ENCODE data around the gene MGAT4A.
"Not testable (repeated sequence)": the region's sequence is repeated elsewhere in the genome, so short reads cannot be mapped to it uniquely, and the experiment has no call there.

Gene MGAT4A

GRCh38 chr2:98598781-98599428 is 132.0 kb downstream of the MGAT4A start:
- no peak for DNase-seq

GRCh38 chr2:98594665-98595064 is 136.3 kb downstream of the MGAT4A start:
- DNase-seq = not testable (repeated sequence)

- DNase-seq = no peak
Measured at GRCh38 chr2:98592565-98592964, 138.4 kb downstream of the MGAT4A start.

DNA sequence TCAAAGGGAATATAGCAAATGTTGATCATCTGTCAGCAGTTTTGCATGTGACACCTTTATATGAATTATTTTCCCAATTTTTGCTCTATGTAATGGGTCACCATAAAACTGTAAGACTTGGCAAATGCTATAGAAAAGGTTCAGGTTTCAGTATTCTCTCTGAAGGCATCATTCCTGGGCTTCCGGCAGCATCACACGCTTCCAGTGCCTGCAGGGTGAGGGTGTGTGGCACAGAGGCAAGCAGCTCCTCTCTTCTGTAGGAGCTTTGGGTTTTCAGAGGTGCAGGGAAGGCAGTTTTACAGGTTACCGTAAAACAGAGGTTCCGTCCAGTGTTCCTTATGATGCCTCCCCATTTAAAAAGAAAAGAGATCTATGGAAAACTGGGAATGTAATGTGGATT is 141.4 kb downstream of the MGAT4A start:
- DNase-seq = no peak

DNA sequence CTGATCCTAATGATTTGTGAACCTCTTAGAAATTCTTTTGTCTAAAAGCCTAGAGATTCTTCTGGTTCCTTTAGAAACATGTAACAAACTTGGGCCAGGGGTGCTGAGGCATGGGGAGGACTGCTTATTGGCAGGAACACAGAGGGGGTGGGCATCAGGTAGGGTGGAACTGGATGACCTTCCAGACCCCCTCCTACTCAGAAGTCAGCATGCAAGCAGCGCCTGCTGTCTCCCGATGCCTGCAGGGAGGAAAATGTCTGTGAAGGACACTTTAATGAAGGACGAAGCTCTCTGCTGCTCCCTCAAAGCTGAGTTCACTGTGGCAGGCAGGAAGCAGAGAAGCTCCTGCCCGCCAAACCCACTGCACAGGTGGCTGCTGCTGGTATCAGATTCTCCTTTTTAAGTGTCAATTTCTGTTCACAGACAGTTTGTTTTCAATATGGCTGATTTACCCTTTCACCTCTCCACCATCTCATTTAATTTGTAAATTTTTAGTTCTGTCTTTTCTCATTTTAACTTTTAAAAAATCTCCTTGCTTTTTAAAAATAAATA is 142.0 kb downstream of the MGAT4A start:
- no peak for DNase-seq

GRCh38 chr2:98586551-98587140 is 144.3 kb downstream of the MGAT4A start:
- DNase-seq = no peak

GRCh38 chr2:98585386-98585785 is 145.5 kb downstream of the MGAT4A start:
- DNase-seq = no peak

DNA sequence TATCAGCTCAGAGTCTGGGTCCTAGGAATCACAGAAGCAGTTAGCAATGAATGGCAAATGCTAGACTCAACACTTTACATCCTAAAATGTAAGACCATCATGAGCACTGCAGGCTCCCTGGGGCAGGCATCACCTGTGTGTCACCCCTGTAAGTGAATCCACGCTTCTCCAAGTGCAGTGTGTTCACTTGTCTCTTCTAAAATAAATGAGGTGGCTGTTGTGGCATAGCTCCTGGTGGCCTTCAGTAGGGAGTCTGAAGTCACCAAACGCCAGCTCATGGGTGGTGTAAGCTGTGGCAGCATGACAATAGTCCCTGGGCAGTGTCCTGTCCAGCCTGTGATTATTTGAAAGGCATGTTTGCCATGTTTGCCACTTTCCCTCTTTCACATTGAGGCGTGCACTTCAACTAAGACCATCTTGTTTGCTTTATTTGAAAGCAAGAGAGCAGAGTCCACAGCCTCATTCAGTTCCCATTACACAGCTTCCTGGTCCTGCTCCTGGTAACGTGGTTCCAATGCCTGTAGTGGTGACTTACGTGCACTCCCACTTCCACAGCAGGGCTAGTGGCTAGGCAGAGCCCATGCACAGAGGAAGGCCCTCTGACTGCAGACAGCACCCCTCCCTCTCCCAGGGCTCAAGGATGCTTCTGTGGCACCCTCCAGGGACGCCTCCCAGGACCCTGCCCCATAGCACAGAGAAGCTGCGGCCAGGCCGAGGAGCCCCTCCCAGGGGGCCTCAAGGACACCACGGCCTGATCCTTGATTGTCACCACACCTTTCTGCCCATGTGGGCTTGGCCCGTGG is 146.9 kb downstream of the MGAT4A start:
- no peak for DNase-seq

GRCh38 chr2:98583276-98583675 is 147.7 kb downstream of the MGAT4A start:
- DNase-seq = no peak

DNA sequence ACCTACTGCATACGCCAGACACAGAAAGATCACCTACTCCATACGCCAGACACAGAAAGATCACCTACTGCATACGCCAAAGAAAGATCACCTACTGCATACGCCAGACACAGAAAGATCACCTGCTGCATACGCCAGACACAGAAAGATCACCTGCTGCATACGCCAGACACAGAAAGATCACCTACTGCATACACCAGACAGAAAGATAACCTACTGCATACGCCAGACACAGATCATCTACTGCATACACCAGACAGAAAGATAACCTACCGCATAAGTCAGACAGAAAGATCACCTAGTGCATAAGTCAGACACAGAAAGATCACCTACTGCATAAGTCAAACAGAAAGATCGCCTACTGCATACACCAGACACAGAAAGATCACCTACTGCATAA is 148.4 kb downstream of the MGAT4A start:
- DNase-seq = no peak

DNA sequence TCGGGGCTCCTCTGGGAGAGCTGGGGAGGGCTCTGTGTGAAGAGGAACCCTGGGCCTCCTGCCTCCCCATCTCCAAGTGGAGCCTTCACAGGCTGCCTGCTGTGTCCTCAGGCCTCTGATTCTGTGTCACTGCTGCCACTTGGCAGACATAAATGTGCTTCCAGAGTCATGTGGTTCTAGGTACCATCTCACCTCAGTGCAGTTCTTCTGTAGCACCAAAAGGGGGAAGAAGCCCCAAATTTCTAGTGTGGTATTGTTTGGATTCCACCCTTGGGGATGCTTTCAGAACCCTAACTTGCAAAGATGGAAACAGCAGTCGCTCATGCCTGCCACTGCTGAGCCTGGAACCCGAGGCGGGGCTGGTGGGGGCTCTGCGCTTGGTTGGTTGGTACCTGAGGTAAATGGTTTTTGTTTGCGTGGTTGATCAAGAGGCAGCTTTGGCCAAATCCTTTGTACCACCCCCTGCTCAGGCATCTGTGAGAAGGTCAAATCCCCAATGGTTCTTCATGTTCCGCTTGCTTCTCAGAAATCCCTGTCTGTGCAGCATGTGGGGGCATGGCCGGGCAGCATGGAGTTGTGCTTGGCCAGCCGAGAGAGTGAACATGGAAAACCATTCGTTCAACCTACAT is 150.2 kb downstream of the MGAT4A start:
- DNase-seq = no peak

GRCh38 chr2:98579926-98580325 is 151.0 kb downstream of the MGAT4A start:
- DNase-seq = no peak

GRCh38 chr2:98578231-98578630 is 152.7 kb downstream of the MGAT4A start:
- no peak for DNase-seq

GRCh38 chr2:98577313-98577712 is 153.6 kb downstream of the MGAT4A start:
- no peak for DNase-seq

GRCh38 chr2:98576666-98577312 is 154.1 kb downstream of the MGAT4A start:
- DNase-seq = no peak

DNA sequence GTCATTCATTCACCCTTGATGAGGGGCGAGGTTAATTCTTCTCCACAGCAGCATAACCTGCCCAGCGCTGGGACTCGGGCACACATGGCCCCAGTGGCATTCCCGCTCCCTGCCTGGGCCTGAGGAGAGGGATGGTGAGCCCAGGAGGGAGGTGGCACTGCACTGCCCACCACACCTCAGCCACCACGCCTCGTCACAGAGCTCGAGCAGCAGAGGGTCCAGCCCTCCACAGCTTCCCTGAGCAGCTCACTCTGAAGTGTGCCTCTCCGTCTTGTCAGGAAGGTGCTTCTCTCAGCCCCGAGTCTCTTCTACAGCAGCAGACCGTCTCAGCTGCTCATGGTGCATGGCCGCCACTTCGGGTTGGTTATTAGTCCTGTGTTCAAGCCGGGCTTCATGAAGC is 157.5 kb downstream of the MGAT4A start:
- DNase-seq = no peak

DNA sequence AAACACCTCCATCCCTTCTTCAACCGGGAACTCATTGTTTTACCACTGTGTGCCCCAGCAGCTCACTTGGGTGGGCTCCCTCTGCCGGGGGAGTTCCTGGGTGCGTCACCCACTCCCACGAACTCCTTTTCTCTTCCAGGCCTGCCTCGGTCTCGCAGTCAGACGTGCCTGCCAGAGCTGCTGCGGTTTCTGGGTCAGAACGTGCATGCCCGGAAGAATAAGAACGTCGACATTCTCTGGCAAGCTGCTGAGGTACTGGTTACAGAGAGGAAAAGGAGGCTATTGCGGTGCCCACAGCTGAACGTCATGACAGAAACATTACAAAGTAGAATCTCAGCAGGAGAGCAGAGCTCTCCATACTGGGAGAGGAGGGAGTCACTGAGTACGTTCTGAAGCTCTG is 158.3 kb downstream of the MGAT4A start:
- DNase-seq = no peak

- DNase-seq = no peak
Measured at GRCh38 chr2:98572211-98572610, 158.7 kb downstream of the MGAT4A start.

DNA sequence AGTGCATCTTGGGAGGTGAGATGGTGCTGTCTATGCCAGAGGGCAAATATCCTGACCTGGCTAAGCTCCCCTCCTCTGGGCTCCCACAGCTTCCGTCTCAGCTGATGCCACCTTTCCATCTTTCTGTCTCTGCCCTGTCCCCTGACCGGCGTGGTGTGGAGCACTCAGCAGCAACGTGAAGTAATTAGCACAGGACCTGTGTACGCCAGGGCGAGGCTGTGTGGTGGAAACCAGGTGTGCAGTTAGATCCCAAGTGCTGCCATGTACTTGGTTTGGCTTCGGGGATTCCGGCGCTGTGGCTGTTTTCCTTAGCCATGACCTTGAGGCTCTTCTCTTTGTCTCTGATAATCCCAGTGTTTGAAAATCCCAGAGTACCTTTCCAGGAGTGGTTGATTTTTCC is 159.1 kb downstream of the MGAT4A start:
- no peak for DNase-seq

- DNase-seq = no peak
Measured at GRCh38 chr2:98571121-98571701, 159.7 kb downstream of the MGAT4A start.

DNA sequence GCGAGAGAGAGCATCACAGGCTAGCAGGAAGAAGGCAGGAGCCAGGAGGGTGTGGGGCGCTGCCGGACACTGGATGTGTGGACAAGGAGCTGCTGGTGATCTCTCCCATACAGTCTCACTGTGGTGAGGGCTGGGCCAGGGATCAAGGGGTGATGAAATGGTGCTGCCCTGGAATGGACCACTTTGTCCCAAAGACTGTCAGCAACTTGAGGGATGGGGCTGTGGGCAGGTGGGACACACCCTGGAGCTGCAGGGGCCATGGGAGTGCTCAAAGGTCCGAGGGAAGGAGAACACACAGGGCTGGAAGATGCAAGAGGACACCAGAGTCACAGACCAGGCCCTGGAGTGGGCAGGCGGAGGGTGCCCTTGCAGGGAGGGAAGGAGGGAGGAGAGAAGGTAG is 160.6 kb downstream of the MGAT4A start:
- no peak for DNase-seq

DNA sequence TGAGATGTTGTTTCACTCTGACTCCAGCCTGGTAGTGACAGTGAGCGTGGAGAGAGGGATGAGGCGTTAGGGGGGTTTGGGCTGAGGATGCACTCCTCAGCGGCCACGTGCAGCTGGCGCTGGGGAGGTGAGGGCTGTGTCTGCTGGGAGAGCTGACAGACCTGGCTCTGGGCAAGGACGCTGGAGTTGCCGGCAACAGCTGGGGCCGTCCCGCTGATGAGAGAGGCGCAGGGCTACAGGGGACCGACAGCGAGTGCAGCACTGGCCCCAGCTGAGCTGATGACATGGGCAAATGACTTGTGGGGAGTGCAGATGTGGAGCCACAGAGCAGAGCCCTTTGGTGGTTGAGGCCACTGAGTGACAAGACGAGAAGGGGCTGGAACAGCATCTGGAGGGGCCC is 161.0 kb downstream of the MGAT4A start:
- DNase-seq = no peak

All from NCI-H524 (cell line).